ENCODE measurements around the gene FTO.

DNA sequence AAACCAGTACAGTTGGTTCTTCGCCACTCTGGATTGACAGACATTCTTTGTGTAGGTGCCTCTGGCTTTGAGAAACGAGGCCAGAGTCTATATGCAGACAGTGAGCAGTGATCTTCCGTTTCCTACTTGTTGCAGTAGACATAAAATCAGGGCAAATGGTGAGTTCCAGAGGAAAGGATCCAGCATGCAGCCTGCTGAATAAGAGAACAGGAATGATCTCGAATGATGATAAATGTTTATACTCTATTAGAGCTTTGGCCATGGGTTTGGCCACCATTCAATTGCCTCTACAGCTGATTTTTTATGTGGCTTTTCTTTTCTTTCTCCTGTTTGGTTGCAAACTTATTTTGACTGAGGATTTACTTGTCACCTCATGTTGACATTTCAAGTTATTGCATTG, 295.9 kb downstream of the FTO start:
- TF ChIP-seq GATA3 (IDR thresholded peaks at IDR 0.05; ENCODE audit: low read depth, low read length), result no peak
- no peak for TF ChIP-seq GATA2 (IDR thresholded peaks at IDR 0.05; ENCODE audit: low read depth, low read length)
